OCI-LY1 (cell line): ENCODE results near the gene AAK1.

Experiments
- H2AFZ ChIP-seq: fragments of 200-600 bp; sonication (generic), shearing (Covaris generic); 2 replicates; pipeline ENCODE4 v1.6.0; 2014; ENCODE audit warnings: antibody characterized with exemption, mild to moderate bottlenecking, low read length
- H3F3A ChIP-seq: fragments of 200-600 bp; sonication (generic), shearing (Covaris generic); 2 replicates; pipeline ENCODE4 v1.6.0; 2014; ENCODE audit warnings: mild to moderate bottlenecking, antibody characterized with exemption, low read length, moderate library complexity; ENCODE audit not compliant: insufficient read depth
- H3K27ac ChIP-seq: fragments of 200-600 bp; sonication (generic); 2 replicates; pipeline ENCODE4 v1.5.1; 2014; ENCODE audit warnings: low read length, mixed run types, mild to moderate bottlenecking, low read depth; ENCODE audit not compliant: poor library complexity, severe bottlenecking
- H3K27me3 ChIP-seq: fragments of 200-600 bp; sonication (generic); 2 replicates; pipeline ENCODE4 v1.6.0; 2014; ENCODE audit warnings: antibody characterized with exemption, mild to moderate bottlenecking, low read length, moderate library complexity; ENCODE audit not compliant: insufficient read depth
- H3K36me3 ChIP-seq: fragments of 200-600 bp; sonication (generic); 2 replicates; pipeline ENCODE4 v1.6.1; 2014; ENCODE audit warnings: mild to moderate bottlenecking, antibody characterized with exemption, low read length, moderate library complexity, mixed read lengths; ENCODE audit not compliant: insufficient read depth
- H3K4me1 ChIP-seq: fragments of 200-600 bp; sonication (generic); 2 replicates; pipeline ENCODE4 v1.5.1; 2014; ENCODE audit warnings: mild to moderate bottlenecking, low read length, moderate library complexity; ENCODE audit not compliant: insufficient read depth, severe bottlenecking
- H3K4me2 ChIP-seq: fragments of 200-600 bp; sonication (generic), shearing (Covaris generic); 2 replicates; pipeline ENCODE4 v1.6.1; 2014; ENCODE audit warnings: low read length
- H3K4me3 ChIP-seq: fragments of 200-600 bp; sonication (generic); 2 replicates; pipeline ENCODE4 v1.5.1; 2014; ENCODE audit warnings: low read length, low read depth, mild to moderate bottlenecking, mixed read lengths; ENCODE audit not compliant: poor library complexity, severe bottlenecking
- H3K79me2 ChIP-seq: fragments of 200-600 bp; shearing (Covaris generic); 2 replicates; pipeline ENCODE4 v1.6.1; 2016; ENCODE audit warnings: mixed run types, low read length, mixed read lengths; ENCODE audit not compliant: insufficient read depth
- H3K9ac ChIP-seq: fragments of 200-600 bp; sonication (generic), shearing (Covaris generic); 2 replicates; pipeline ENCODE4 v1.6.1; 2014; ENCODE audit warnings: mild to moderate bottlenecking, low read length, mixed read lengths
- H3K9me2 ChIP-seq: fragments of 200-600 bp; sonication (generic), shearing (Covaris generic); 2 replicates; pipeline ENCODE4 v1.6.1; 2014; ENCODE audit warnings: low read depth, mild to moderate bottlenecking, low read length, mixed read lengths
- H3K9me3 ChIP-seq: fragments of 200-600 bp; shearing (Covaris generic); 2 replicates; pipeline ENCODE4 v1.6.1; 2014; ENCODE audit warnings: low read length, mixed read lengths
- H4K20me1 ChIP-seq: fragments of 200-600 bp; sonication (generic), shearing (Covaris generic); 2 replicates; pipeline ENCODE4 v1.6.0; 2016; ENCODE audit warnings: mild to moderate bottlenecking, low read length; ENCODE audit not compliant: insufficient read depth
- EZH2 ChIP-seq: fragments of 200-600 bp; sonication (generic), shearing (Covaris generic); IDR thresholded peaks from 2 replicates; pipeline ENCODE4 v1.8.0; 2017; ENCODE audit warnings: borderline replicate concordance, mixed run types, mild to moderate bottlenecking, antibody characterized with exemption, low read length, moderate library complexity, mixed read lengths
- TF ChIP-seq, protein P1 (sequence below): fragments of 200-600 bp; sonication (generic), shearing (Covaris generic); IDR thresholded peaks from 2 replicates; pipeline ENCODE4 v1.5.1; 2017; ENCODE audit warnings: mild to moderate bottlenecking, antibody characterized with exemption, low read length, moderate library complexity, mixed read lengths

The AAK1 gene

GRCh38 chr2:69638630-69639029, 4.9 kb downstream of the AAK1 start:
- H3K4me3 ChIP-seq = no peak overlapping the region
- TF ChIP-seq EZH2 = no peak
- TF ChIP-seq, protein P1, sequence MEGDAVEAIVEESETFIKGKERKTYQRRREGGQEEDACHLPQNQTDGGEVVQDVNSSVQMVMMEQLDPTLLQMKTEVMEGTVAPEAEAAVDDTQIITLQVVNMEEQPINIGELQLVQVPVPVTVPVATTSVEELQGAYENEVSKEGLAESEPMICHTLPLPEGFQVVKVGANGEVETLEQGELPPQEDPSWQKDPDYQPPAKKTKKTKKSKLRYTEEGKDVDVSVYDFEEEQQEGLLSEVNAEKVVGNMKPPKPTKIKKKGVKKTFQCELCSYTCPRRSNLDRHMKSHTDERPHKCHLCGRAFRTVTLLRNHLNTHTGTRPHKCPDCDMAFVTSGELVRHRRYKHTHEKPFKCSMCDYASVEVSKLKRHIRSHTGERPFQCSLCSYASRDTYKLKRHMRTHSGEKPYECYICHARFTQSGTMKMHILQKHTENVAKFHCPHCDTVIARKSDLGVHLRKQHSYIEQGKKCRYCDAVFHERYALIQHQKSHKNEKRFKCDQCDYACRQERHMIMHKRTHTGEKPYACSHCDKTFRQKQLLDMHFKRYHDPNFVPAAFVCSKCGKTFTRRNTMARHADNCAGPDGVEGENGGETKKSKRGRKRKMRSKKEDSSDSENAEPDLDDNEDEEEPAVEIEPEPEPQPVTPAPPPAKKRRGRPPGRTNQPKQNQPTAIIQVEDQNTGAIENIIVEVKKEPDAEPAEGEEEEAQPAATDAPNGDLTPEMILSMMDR = no peak
- no peaks in the 10 kb centered on the region for H3K27me3 ChIP-seq
- H3K9me3 ChIP-seq = no peaks in the 10 kb centered on the region
- no peaks in the 10 kb centered on the region for H3K79me2 ChIP-seq
- H2AFZ ChIP-seq = no peak overlapping the region
- H3F3A ChIP-seq = no peaks in the 10 kb centered on the region
- peaks cover 4% of the 10 kb centered on the region for H3K36me3 ChIP-seq
- no peak overlapping the region for H3K4me2 ChIP-seq
- H3K9ac ChIP-seq = no peak overlapping the region
- peaks cover 20% of the 10 kb centered on the region for H3K4me1 ChIP-seq
- no peak overlapping the region for H3K27ac ChIP-seq
- no peaks in the 10 kb centered on the region for H4K20me1 ChIP-seq
- H3K9me2 ChIP-seq = no peaks in the 10 kb centered on the region

GRCh38 chr2:69637923-69638322, 5.6 kb downstream of the AAK1 start:
- Histone ChIP-seq H4K20me1 (no peaks in the 10 kb centered on the region), H3K79me2 (no peaks in the 10 kb centered on the region), H3K36me3 (peaks cover 4% of the 10 kb centered on the region), H2AFZ (no peak overlapping the region), H3K9me2 (no peaks in the 10 kb centered on the region), H3K9me3 (no peaks in the 10 kb centered on the region), H3K27me3 (no peaks in the 10 kb centered on the region), H3K4me1 (peaks cover 18% of the 10 kb centered on the region), H3K27ac (no peak overlapping the region), H3K4me3 (no peak overlapping the region), H3K4me2 (no peak overlapping the region), H3F3A (no peaks in the 10 kb centered on the region), H3K9ac (no peak overlapping the region)
- TF ChIP-seq EZH2 = no peak
- TF ChIP-seq, protein P1 = no peak

DNA sequence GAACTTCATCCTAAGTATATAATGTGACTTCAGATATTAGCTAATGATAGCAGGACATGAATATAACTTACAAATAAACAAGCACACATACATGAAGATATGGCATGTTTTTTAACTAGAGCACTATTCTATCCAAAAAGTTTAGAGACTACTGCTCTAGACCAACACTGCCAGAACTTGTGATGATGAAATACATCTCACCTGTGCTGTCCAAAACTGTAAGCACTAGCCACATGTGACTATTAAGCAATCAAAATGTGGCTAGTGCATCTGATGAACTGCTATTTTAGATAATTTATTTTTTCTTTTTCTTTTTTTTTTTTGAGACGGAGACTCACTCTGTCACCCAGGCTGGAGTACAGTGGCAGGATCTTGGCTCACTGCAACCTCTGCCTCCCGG, 7.1 kb downstream of the AAK1 start:
- no peak overlapping the region for H2AFZ ChIP-seq
- no peak overlapping the region for H3K4me3 ChIP-seq
- TF ChIP-seq, protein P1 = no peak
- no peak for TF ChIP-seq EZH2
- no peaks in the 10 kb centered on the region for H4K20me1 ChIP-seq
- H3K4me1 ChIP-seq = peaks cover 3% of the 10 kb centered on the region
- no peak overlapping the region for H3K9ac ChIP-seq
- H3K4me2 ChIP-seq = no peak overlapping the region
- H3K27me3 ChIP-seq = no peaks in the 10 kb centered on the region
- H3K27ac ChIP-seq = no peak overlapping the region
- H3K9me2 ChIP-seq = no peaks in the 10 kb centered on the region
- no peaks in the 10 kb centered on the region for H3F3A ChIP-seq
- H3K36me3 ChIP-seq = peaks cover 4% of the 10 kb centered on the region
- H3K9me3 ChIP-seq = no peaks in the 10 kb centered on the region
- H3K79me2 ChIP-seq = no peaks in the 10 kb centered on the region
